COLO829 (cell line): ENCODE results near the gene ING2.

Experiments
- DNase-seq: peaks from one replicate; pipeline ENCODE4 v3.0.0; 2012; ENCODE audit warnings: low spot score

The ING2 gene

GRCh38 chr4:183499801-183500200 lies 5.1 kb upstream of the ING2 start:
- DNase-seq: no peak

GRCh38 chr4:183503497-183504063 lies 1.3 kb upstream of the ING2 start:
- no peak for DNase-seq

- DNase-seq: peak; percentile 97
Observed at GRCh38 chr4:183504064-183504929, 561 bp upstream of the ING2 start.

DNA sequence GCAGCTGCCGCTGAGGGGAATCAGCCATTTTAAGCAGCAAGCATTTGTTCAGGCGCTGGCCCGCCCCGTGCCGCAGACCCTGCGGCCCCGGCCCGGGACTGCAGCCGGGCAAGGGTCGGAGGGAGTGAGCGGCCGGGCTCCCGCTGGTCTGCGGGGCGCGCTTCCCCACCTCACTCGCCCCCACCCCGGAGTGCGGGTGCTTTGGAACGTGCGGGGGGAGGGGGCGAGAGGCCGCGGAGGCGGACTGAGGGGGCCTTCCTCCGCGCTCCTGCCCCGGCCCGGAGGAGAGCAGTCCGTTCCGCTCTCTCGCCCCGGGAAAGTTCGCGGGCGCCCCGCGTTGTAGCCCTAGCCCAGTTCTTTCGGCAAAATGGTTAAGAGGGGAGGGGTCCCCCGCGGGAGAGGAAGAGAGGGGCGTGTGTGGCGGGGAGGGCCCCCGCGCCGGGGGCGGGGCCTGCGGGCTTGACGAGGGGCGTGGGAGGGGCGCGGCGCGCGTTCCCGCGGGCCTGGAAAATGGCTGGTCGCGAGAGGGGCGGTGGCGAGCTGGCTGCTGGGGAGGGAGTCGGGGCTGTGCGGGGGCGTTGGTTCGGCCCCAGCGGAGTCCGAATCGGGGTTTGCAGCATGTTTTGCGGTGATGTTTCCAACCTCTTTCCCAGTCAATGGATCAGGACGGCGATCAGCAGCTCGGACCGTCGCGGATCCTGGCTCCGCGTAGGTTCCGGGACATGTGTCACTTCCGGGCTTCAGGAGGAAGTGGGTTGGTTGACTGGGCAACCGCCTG lies 942 bp downstream of the ING2 start:
- peak; percentile 90 for DNase-seq

DNA sequence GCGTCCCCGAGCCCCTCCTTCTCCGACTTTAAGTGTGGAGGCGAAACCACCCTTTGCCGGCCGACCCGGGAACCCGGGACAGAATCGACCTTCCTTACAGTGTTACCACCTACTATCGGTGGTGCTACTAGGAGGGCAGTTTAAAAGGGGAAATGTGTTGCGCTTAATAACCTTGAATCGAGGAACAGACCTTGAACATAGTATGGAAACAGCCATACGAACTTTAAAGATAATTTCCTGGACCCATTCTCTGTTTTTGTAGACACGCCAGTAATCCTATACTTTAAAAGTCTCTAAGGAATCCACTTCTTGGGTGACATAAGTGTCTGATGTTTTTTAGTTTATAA lies 1.5 kb downstream of the ING2 start:
- no peak for DNase-seq

- no peak for DNase-seq
Observed at GRCh38 chr4:183507925-183508696, 3.3 kb downstream of the ING2 start.

DNA sequence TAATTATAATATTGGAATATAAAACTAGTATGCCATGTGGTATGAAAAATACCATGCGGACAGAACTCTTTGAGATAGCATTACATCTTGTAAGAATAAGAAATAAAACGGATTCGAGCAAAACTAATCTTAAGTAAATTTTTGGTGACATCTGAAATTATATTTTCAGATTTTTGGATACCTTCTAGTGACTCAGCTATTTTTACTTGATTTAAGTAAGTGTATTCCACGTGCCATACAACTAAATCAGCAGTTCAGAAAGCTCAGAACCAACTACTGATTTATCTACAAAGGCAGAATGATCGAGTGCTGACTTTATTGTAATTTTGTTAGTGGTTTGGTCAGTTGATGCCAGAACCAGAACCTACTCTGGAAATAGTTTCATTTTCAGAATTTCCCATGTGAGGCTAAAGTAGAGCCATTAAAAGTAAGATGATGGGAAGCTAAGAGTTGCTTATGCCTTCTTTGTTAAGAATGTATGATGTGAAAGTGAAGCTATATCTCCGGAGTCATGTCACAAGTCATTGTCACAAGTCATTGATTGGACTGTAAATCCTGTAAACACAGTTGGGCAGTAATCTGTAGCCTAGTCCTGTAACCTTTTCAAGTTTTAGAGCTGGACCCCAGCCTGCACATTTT lies 4.0 kb downstream of the ING2 start:
- DNase-seq: no peak

GRCh38 chr4:183515411-183515810 lies 10.6 kb downstream of the ING2 start:
- DNase-seq: no peak

- no peak for DNase-seq
Observed at GRCh38 chr4:183517194-183517593, 12.3 kb downstream of the ING2 start.

DNA sequence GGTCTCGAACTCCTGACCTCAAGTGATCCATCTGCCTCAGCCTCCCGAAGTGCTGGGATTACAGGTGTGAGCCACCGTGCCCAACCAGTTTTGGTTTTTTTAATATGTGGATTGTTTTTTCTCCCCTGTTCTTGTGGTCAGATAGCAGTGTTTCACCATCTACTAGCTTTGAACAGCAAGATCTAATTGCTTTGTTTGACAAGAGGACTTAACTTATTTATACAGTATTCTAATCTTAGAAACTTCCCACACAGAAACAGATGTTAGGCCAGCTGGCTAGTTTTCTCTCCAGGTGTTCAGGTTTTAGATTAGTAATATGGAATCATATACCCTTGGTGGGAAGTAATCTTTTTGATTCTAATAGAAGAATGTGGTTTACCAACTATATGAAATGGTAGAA lies 12.9 kb downstream of the ING2 start:
- DNase-seq: no peak

- no peak for DNase-seq
Observed at GRCh38 chr4:183522821-183523220, 18.0 kb downstream of the ING2 start.

DNA sequence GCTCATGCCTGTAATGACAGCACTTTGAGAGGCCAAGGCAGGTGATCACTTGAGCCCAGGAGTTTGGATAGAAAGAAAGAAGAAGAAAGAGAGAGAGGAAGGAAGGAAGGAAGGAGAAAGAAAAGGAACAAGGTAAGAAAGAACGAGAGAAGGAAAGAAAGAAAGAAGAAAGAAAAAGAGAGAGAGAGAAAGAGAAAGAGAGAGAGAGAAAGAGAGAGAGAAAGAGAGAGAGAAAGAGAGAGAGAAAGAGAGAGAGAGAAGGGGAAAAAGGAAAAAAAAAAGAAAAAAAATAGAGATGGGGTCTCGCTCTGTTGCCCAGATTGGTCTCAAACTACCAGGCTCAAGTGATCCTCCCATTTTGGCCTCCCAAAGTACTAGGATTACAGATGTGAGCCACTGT lies 22.5 kb downstream of the ING2 start:
- no peak for DNase-seq

DNA sequence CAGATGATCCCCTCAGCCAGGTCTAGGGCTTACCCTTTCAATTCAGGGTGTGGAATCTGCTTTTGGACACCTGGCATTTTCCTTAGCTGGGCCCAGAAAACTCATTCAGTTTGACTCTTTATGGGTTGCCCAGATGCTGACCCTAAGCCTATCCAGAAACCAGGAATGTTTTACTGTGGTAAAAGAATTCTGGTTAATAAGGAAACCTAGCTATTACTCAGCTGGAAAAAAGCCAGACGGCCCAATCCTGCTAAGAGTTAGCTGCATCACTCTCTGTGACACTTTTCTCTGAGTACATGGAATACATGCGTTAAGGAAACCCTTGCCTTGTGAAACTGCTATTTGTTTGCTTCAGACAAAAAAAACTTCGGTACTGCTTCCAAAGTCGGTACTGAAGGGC lies 28.0 kb downstream of the ING2 start:
- DNase-seq: no peak

DNA sequence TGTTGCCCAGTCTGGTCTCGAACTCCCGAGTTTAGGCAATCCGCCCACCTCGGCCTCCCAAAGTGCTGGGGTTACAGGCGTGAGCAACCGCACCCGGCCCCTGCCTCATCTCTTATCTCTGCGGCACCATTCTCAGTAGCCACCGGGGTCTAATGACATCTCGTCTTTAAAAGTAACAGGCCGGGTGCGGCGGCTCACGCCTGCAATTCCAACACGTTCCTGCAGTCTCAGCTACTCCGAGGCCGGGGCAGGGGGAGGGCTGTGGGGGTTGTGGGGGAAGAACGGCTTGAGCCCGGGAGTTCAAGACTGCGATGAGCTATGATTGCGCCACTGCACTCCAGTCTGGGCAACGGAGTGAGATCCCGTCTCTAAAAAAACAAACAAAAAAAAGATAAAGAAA lies 28.8 kb downstream of the ING2 start:
- no peak for DNase-seq

DNA sequence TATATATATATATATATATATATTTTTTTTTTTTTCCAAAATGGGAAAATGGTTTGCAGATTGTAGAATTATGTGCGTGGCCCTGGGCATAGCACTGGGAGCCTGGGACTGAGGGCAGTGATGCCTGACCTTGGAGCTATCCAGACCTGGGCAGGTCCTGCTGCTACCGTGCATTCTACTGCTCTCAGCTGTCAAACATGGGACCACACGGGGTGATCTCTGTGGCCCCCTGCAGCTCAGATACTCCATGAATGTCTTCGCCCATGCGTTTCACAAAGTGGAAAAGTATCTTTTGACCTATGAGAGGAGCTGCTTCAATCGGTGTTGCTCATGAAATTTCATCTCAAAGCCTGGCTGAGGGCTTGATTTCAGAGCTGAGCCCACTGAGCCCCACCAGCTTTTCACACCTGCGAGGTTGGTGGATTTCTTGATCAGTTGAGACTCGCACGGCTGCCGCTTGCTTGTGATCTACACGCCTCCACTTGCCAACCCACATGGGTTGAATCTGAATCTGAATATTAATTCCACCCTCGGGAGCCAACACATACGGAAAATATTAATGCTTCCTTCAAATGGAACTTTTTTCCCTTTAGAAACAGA lies 35.7 kb downstream of the ING2 start:
- no peak for DNase-seq

- no peak for DNase-seq
Observed at GRCh38 chr4:183541010-183541751, 36.3 kb downstream of the ING2 start.

DNA sequence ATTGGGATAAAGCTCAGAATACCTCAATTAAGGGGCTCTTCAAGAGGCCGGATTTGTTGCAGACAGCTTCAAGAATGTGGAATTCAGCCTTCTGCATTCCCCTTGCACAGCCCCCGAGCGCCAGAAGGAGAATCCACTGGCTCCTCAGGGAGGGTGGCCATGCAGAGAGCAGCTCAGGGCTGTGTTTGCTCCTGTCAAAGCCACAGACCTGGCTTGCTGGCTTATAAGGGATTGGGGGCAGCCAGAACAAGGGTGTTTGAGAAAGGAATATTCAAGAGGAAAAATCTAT lies 36.8 kb downstream of the ING2 start:
- DNase-seq: no peak

- DNase-seq: no peak
Observed at GRCh38 chr4:183543435-183543834, 38.6 kb downstream of the ING2 start.

- DNase-seq: no peak
Observed at GRCh38 chr4:183544109-183544508, 39.3 kb downstream of the ING2 start.

GRCh38 chr4:183546376-183546775 lies 41.5 kb downstream of the ING2 start:
- no peak for DNase-seq

DNA sequence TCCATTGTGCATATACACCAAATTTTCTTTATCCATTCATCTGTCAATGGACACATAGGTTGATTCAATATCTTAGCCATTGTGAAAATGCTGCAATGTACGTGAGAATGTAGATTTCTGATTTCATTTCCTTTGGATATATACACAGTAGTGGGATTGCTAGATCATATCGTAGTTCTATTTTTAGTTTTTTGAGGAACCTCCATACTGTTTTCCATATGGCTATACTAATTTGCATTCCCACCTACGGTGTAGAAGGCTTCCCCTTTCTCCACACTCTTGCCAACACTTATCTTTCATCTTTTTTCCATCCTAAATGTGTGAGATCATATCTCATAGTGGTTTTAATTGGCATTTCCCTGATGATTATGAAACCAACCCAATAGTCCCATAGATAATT lies 43.4 kb downstream of the ING2 start:
- DNase-seq: no peak
